ENCODE results near the gene SENP3. TPM values are rescaled to one million over a fixed set of nuclear protein-coding genes. Genes with fewer than 3 reads are reported as not detected.

SENP3 gene
- total and polyA plus RNA-seq, 2 of the 13 experiments (the other 11 are each of a cell fraction or from before 2014, with no cell fraction given) = 55.8 to 75.4 TPM

GRCh38 chr17:7561589-7562207 lies at the start of gene SENP3 (continued):
- TF ChIP-seq STAT6 (CRISPR knock-in tag; IDR thresholded peaks at IDR 0.05; ENCODE audit: borderline replicate concordance) = no peak
- peak; percentile 87 for TF ChIP-seq KDM2A (CRISPR knock-in tag; IDR thresholded peaks at IDR 0.05; ENCODE audit: borderline replicate concordance, low read depth)
- no peak for TF ChIP-seq JDP2 (CRISPR knock-in tag; IDR thresholded peaks at IDR 0.05; ENCODE audit: borderline replicate concordance)
- no peak for TF ChIP-seq ZNF264 (CRISPR knock-in tag; IDR thresholded peaks at IDR 0.05)
- no peak for TF ChIP-seq AGO1 (IDR thresholded peaks at IDR 0.05; ENCODE audit: low read depth, low read length, poor library complexity, severe bottlenecking)
- TF ChIP-seq ZFP41 (CRISPR knock-in tag; IDR thresholded peaks at IDR 0.05; ENCODE audit: borderline replicate concordance) = no peak
- no peak for TF ChIP-seq DRAP1 (CRISPR knock-in tag; IDR thresholded peaks at IDR 0.05)
- TF ChIP-seq AHR (CRISPR knock-in tag; IDR thresholded peaks at IDR 0.05) = no peak; the same call in 1 of the 2 replicates
- TF ChIP-seq ZXDC (CRISPR knock-in tag; IDR thresholded peaks at IDR 0.05) = no peak
- TF ChIP-seq ZNF777 (CRISPR knock-in tag; IDR thresholded peaks at IDR 0.05) = peak; percentile 45; the same call in 1 of the 2 replicates
- TF ChIP-seq KAT2B (IDR thresholded peaks at IDR 0.05; ENCODE audit: borderline replicate concordance, low read depth, low read length) = no peak
- TF ChIP-seq CEBPG (CRISPR knock-in tag; IDR thresholded peaks at IDR 0.05) = no peak
- no peak for TF ChIP-seq ZNF670 (CRISPR knock-in tag; IDR thresholded peaks at IDR 0.05; ENCODE audit: borderline replicate concordance)
- no peak for TF ChIP-seq U2AF2 (IDR thresholded peaks at IDR 0.05; ENCODE audit: low read depth, low read length)
- no peak for TF ChIP-seq RFX3 (CRISPR knock-in tag; IDR thresholded peaks at IDR 0.05)
- no peak; the same call in 1 of the 2 replicates for TF ChIP-seq ZNF782 (CRISPR knock-in tag; IDR thresholded peaks at IDR 0.05; ENCODE audit: borderline replicate concordance)
- 0 out of 2 replicates have a peak, but pooled peaks have one; percentile 48 for TF ChIP-seq CHD2 (IDR thresholded peaks at IDR 0.05; ENCODE audit: low read depth, low read length)
- no peak for TF ChIP-seq ZNF503 (CRISPR knock-in tag; IDR thresholded peaks at IDR 0.05)
- no peak for TF ChIP-seq TBL1XR1 (IDR thresholded peaks at IDR 0.05; ENCODE audit: borderline replicate concordance, low read length, partially characterized antibody)
- TF ChIP-seq SNAI1 (CRISPR knock-in tag; IDR thresholded peaks at IDR 0.05; ENCODE audit: borderline replicate concordance) = 0 out of 2 replicates have a peak, but pooled peaks have one; percentile 56
- no peak for TF ChIP-seq CENPX (CRISPR knock-in tag; IDR thresholded peaks at IDR 0.05)
- no peak for TF ChIP-seq SRF (IDR thresholded peaks at IDR 0.05; ENCODE audit: low read depth, low read length)
